Endothelial cell of umbilical vein (primary cell): Measurements from ENCODE around the gene TERF2IP.

Experiments
- GATA2 ChIP-seq: IDR thresholded peaks from 2 replicates; pipeline ENCODE4 v1.7.0; 2011; ENCODE audit warnings: low read depth, mild to moderate bottlenecking, moderate library complexity, mixed read lengths, low read length; ENCODE audit not compliant: insufficient read length, insufficient read depth
- POLR2A ChIP-seq: IDR thresholded peaks from 2 replicates; pipeline ENCODE4 v1.6.1; 2012; ENCODE audit warnings: low read depth, mild to moderate bottlenecking, control low read depth, low read length
- POLR2AphosphoS5 ChIP-seq: IDR thresholded peaks from 2 replicates; pipeline ENCODE4 v1.6.1; 2012; ENCODE audit warnings: low read depth, mild to moderate bottlenecking, control low read depth, low read length, moderate library complexity; ENCODE audit not compliant: insufficient read depth
- TF ChIP-seq, protein P1 (sequence below), 2 donors: IDR thresholded peaks; 1 replicate in 1 of 2; 2 replicates in 1 of 2; pipeline ENCODE4 v1.5.1; 2011; ENCODE audit warnings: low read length in 2 of 2, mild to moderate bottlenecking in 2 of 2, moderate library complexity in 2 of 2, control low read depth in 1 of 2, inconsistent platforms in 1 of 2, low read depth in 1 of 2; ENCODE audit not compliant: insufficient read depth in 1 of 2; ENCODE audit errors: extremely low read depth in 1 of 2

DNA sequence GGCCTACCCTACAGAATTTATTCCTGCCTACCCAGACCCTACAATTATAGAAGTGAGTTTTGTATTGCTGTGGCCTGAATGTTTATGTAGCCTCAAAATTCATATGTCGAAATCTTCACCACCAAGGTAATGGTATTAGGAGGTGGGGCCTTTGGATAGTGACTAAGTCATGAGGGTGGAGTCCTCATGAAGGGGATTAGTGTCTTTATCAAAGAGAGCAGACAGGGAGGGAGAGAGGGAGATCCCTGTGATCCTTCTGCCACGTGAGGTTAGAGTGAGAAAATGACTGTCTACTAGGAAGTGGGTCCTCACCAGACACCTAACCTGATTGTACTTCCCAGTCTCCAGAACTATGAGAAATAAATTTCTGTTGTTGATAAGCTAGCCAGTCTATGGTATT lies 54.7 kb downstream of the TERF2IP start:
- TF ChIP-seq, protein P1, sequence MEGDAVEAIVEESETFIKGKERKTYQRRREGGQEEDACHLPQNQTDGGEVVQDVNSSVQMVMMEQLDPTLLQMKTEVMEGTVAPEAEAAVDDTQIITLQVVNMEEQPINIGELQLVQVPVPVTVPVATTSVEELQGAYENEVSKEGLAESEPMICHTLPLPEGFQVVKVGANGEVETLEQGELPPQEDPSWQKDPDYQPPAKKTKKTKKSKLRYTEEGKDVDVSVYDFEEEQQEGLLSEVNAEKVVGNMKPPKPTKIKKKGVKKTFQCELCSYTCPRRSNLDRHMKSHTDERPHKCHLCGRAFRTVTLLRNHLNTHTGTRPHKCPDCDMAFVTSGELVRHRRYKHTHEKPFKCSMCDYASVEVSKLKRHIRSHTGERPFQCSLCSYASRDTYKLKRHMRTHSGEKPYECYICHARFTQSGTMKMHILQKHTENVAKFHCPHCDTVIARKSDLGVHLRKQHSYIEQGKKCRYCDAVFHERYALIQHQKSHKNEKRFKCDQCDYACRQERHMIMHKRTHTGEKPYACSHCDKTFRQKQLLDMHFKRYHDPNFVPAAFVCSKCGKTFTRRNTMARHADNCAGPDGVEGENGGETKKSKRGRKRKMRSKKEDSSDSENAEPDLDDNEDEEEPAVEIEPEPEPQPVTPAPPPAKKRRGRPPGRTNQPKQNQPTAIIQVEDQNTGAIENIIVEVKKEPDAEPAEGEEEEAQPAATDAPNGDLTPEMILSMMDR (IDR thresholded peaks at IDR 0.05; ENCODE audit: extremely low read depth in 1 of 2, insufficient read depth in 1 of 2, low read depth in 1 of 2, low read length in 2 of 2) = no peak
- TF ChIP-seq POLR2A (no peak), GATA2 (no peak), POLR2AphosphoS5 (no peak)
